IMR-90 (cell line): Measurements from ENCODE around the gene ATP9B.

Experiments
- MAFK ChIP-seq: IDR thresholded peaks from 2 replicates; pipeline ENCODE4 v1.6.1; 2012; ENCODE audit warnings: low read depth, low read length, improper control_type of control experiment
- MAZ ChIP-seq: IDR thresholded peaks from 2 replicates; pipeline ENCODE4 v1.6.1; 2012; ENCODE audit warnings: low read depth, mild to moderate bottlenecking, low read length, improper control_type of control experiment, moderate library complexity, borderline replicate concordance
- NFE2L2 ChIP-seq: fragments of 150-350 bp; IDR thresholded peaks from 2 replicates; pipeline ENCODE4 v1.6.1; 2016; ENCODE audit warnings: low read depth, mild to moderate bottlenecking, low read length
- POLR2A ChIP-seq: IDR thresholded peaks from 2 replicates; pipeline ENCODE4 v1.6.1; 2012; ENCODE audit warnings: mild to moderate bottlenecking, low read depth, low read length
- RAD21 ChIP-seq: IDR thresholded peaks from 2 replicates; pipeline ENCODE4 v1.6.1; 2012; ENCODE audit warnings: low read length, improper control_type of control experiment
- USF2 ChIP-seq: fragments of 150-350 bp; IDR thresholded peaks from 2 replicates; pipeline ENCODE4 v1.6.1; 2017; ENCODE audit warnings: mild to moderate bottlenecking, antibody characterized with exemption, low read length, low read depth
- TF ChIP-seq, protein P1 (sequence below): conservative IDR thresholded peaks from 2 replicates; pipeline ENCODE4 v1.5.1; 2012; ENCODE audit warnings: mild to moderate bottlenecking, low read depth, low read length, improper control_type of control experiment

- TF ChIP-seq, protein P1, sequence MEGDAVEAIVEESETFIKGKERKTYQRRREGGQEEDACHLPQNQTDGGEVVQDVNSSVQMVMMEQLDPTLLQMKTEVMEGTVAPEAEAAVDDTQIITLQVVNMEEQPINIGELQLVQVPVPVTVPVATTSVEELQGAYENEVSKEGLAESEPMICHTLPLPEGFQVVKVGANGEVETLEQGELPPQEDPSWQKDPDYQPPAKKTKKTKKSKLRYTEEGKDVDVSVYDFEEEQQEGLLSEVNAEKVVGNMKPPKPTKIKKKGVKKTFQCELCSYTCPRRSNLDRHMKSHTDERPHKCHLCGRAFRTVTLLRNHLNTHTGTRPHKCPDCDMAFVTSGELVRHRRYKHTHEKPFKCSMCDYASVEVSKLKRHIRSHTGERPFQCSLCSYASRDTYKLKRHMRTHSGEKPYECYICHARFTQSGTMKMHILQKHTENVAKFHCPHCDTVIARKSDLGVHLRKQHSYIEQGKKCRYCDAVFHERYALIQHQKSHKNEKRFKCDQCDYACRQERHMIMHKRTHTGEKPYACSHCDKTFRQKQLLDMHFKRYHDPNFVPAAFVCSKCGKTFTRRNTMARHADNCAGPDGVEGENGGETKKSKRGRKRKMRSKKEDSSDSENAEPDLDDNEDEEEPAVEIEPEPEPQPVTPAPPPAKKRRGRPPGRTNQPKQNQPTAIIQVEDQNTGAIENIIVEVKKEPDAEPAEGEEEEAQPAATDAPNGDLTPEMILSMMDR: no peak
- TF ChIP-seq POLR2A: no peak
- TF ChIP-seq MAZ: no peak
- no peak for TF ChIP-seq NFE2L2
- TF ChIP-seq USF2: no peak
- TF ChIP-seq MAFK: no peak
- TF ChIP-seq RAD21: no peak
Observed at GRCh38 chr18:79093986-79094385, 24.8 kb downstream of the ATP9B start.
